ENCODE results near the gene SIX6.

DNA sequence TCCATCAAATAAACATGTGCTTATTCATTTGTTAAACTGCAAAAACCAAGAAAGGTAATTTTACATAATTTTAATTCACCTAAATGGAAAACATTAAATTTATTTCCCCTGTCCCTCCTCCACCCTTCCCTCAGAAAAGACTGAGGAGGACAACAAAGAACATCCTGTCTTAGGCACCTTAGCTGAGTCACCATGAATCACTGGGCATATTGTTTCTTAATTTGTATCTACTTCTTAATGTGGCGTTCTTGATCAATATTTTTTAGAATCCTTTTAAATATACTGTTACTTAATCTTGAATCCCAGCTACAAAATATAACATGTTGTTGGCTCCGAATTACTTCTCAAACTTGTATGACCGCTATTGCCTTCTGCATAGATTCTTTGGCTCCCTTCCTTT is 23.5 kb downstream of the SIX6 start:
- TF ChIP-seq, protein P1, sequence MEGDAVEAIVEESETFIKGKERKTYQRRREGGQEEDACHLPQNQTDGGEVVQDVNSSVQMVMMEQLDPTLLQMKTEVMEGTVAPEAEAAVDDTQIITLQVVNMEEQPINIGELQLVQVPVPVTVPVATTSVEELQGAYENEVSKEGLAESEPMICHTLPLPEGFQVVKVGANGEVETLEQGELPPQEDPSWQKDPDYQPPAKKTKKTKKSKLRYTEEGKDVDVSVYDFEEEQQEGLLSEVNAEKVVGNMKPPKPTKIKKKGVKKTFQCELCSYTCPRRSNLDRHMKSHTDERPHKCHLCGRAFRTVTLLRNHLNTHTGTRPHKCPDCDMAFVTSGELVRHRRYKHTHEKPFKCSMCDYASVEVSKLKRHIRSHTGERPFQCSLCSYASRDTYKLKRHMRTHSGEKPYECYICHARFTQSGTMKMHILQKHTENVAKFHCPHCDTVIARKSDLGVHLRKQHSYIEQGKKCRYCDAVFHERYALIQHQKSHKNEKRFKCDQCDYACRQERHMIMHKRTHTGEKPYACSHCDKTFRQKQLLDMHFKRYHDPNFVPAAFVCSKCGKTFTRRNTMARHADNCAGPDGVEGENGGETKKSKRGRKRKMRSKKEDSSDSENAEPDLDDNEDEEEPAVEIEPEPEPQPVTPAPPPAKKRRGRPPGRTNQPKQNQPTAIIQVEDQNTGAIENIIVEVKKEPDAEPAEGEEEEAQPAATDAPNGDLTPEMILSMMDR (conservative IDR thresholded peaks at IDR 0.05 in 1 of 2, IDR thresholded peaks at IDR 0.05 in 1 of 2; ENCODE audit: extremely low read depth in 1 of 2, insufficient read depth in 1 of 2, low read depth in 1 of 2, low read length in 2 of 2) = no peak
- no peak for TF ChIP-seq EZH2 (IDR thresholded peaks at IDR 0.05; ENCODE audit: borderline replicate concordance, low read length)
